Uterus (tissue), 2 donors: ENCODE data around the gene USP43.

Experiments
- POLR2A ChIP-seq, 2 donors: fragments of 450-650 bp; IDR thresholded peaks; one replicate each; pipeline ENCODE4 v1.6.1; 2016; ENCODE audit warnings: antibody characterized with exemption in 2 of 2, mild to moderate bottlenecking in 1 of 2, moderate library complexity in 1 of 2
- TF ChIP-seq, protein P1 (sequence below), 4 experiments: fragments of 200-600 bp in 2 of 4; fragments of 450-650 bp in 2 of 4; sonication (generic) in 2 of 4; IDR thresholded peaks; one replicate each; pipeline ENCODE4 v1.5.1; 2016 to 2019; ENCODE audit warnings: antibody characterized with exemption in 4 of 4, mild to moderate bottlenecking in 2 of 4, moderate library complexity in 1 of 4

DNA sequence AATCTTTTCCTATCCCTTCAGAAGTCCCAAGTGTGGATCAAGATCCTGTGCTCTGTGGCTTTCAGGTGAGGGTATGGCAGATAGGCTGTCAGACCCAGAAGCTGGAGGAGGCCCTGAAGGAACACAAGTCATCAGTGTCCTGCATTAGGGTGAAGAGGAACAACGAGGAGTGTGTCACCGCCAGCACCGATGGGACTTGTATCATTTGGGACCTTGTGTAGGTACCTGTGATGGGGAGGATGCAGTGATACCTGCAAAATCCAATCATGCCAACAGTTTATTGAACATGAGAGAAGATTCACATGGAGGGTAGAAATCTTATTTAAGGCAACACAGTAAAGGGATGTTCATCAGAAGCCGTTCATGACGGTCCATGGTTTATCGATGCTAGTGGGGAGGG lies 10.0 kb upstream of the USP43 start:
- TF ChIP-seq, protein P1, sequence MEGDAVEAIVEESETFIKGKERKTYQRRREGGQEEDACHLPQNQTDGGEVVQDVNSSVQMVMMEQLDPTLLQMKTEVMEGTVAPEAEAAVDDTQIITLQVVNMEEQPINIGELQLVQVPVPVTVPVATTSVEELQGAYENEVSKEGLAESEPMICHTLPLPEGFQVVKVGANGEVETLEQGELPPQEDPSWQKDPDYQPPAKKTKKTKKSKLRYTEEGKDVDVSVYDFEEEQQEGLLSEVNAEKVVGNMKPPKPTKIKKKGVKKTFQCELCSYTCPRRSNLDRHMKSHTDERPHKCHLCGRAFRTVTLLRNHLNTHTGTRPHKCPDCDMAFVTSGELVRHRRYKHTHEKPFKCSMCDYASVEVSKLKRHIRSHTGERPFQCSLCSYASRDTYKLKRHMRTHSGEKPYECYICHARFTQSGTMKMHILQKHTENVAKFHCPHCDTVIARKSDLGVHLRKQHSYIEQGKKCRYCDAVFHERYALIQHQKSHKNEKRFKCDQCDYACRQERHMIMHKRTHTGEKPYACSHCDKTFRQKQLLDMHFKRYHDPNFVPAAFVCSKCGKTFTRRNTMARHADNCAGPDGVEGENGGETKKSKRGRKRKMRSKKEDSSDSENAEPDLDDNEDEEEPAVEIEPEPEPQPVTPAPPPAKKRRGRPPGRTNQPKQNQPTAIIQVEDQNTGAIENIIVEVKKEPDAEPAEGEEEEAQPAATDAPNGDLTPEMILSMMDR (IDR thresholded peaks at IDR 0.05) = no peak
- TF ChIP-seq POLR2A (IDR thresholded peaks at IDR 0.05) = no peak
